GM12874 (cell line): ENCODE results near the gene SETMAR.
A peak's percentile ranks its signal among the peaks of the same experiment; 100 is the strongest.

Experiments
- CTCF ChIP-seq: IDR thresholded peaks from 2 replicates; pipeline ENCODE4 v1.5.1; 2011; ENCODE audit warnings: low read depth, mild to moderate bottlenecking, control low read depth, low read length, moderate library complexity; ENCODE audit not compliant: insufficient read depth

Gene SETMAR

GRCh38 chr3:4341336-4341675, 38.1 kb downstream of the SETMAR start:
- TF ChIP-seq CTCF = no peak

- no peak for TF ChIP-seq CTCF
Measured at GRCh38 chr3:4343258-4343657, 40.1 kb downstream of the SETMAR start.

- peak; percentile 45; the same call in 1 of the 2 replicates for TF ChIP-seq CTCF
Measured at GRCh38 chr3:4350789-4351163, 47.6 kb downstream of the SETMAR start.

- no peak for TF ChIP-seq CTCF
Measured at GRCh38 chr3:4351164-4351855, 48.1 kb downstream of the SETMAR start.

- no peak for TF ChIP-seq CTCF
Measured at GRCh38 chr3:4351872-4352271, 48.7 kb downstream of the SETMAR start.

GRCh38 chr3:4355401-4356219, 52.4 kb downstream of the SETMAR start:
- TF ChIP-seq CTCF = no peak

GRCh38 chr3:4356220-4356540, 53.0 kb downstream of the SETMAR start:
- no peak for TF ChIP-seq CTCF
